Upper lobe of left lung (tissue), 6 donors: ENCODE data around the gene CNNM3. TPM values are rescaled to one million over a fixed set of nuclear protein-coding genes. Genes with fewer than 3 reads are reported as not detected.
A peak's percentile ranks its signal among the peaks of the same experiment; 100 is the strongest.

Experiments used
- ATAC-seq, 2 donors: fragments of 200-7000 bp; cut with Tn5 transposase; one replicate each; pipeline ENCODE4 v1.9.1; 2022; ENCODE audit warnings: mild to moderate bottlenecking in 2 of 2, moderate library complexity in 2 of 2; ENCODE audit not compliant: low FRiP score in 2 of 2
- DNase-seq, 2 donors: peaks; one replicate each; pipeline ENCODE4 v3.0.0-alpha.2; 2019 to 2020
- H3K27ac ChIP-seq, 4 donors: fragments of 200-600 bp; sonication (generic); one replicate each; pipeline ENCODE4 v1.5.1; 2016 to 2019
- H3K27me3 ChIP-seq, 4 donors: fragments of 200-600 bp; sonication (generic); one replicate each; pipeline ENCODE4 v1.5.1; 2017 to 2019
- H3K36me3 ChIP-seq, 4 donors: fragments of 200-600 bp; sonication (generic); one replicate each; pipeline ENCODE4 v1.5.1; 2016 to 2019
- H3K4me1 ChIP-seq, 4 donors: fragments of 200-600 bp; sonication (generic); one replicate each; pipeline ENCODE4 v1.5.1; 2018 to 2019
- H3K4me3 ChIP-seq, 4 donors: fragments of 200-600 bp; sonication (generic); one replicate each; pipeline ENCODE4 v1.5.1; 2017 to 2019; ENCODE audit warnings: mild to moderate bottlenecking in 2 of 4, moderate library complexity in 1 of 4
- H3K9me3 ChIP-seq, 4 donors: fragments of 200-600 bp; sonication (generic); one replicate each; pipeline ENCODE4 v1.5.1; 2018 to 2019
- EP300 ChIP-seq, 4 donors: sonication (generic); formaldehyde crosslinking; IDR thresholded peaks; one replicate each; pipeline ENCODE4 v1.5.1; 2017; ENCODE audit warnings: antibody characterized with exemption in 4 of 4, control low read depth in 2 of 4
- POLR2A ChIP-seq, 4 donors: fragments of 450-650 bp; IDR thresholded peaks; one replicate each; pipeline ENCODE4 v1.5.1; 2016 to 2017; ENCODE audit warnings: antibody characterized with exemption in 4 of 4, mild to moderate bottlenecking in 2 of 4
- POLR2AphosphoS5 ChIP-seq, 2 donors: sonication (generic); formaldehyde crosslinking; IDR thresholded peaks; one replicate each; pipeline ENCODE4 v1.5.1; 2017; ENCODE audit warnings: antibody characterized with exemption in 2 of 2
- WGBS, 2 donors: methylation state at CpG; one replicate each; pipeline ENCODE4 v1.1.5; 2017 to 2018; 5-methylcytosine and 5-hydroxymethylcytosine counted together
- total RNA-seq, 6 donors: library from RNA; depleted of rRNA in 4 of 6; stranded (reverse); fragments of >200 nt in 4 of 6; gene quantifications; one replicate each; pipeline versions ENCODE4 v1.1.0 to v1.2.1, GENCODE V29; 2016 to 2021
- TF ChIP-seq, protein P1 (sequence below), 6 experiments: fragments of 450-650 bp in 4 of 6; fragments of 200-600 bp in 2 of 6; sonication (generic) in 2 of 6; IDR thresholded peaks; one replicate each; pipeline ENCODE4 v1.5.1; 2016 to 2019; ENCODE audit warnings: antibody characterized with exemption in 6 of 6
- donor health status: DM: no; HTN: no; CAD: no; lungs with moderate emphysema.
- donor health status: DM: no; HTN: yes; CAD: no; lungs with severe emphysema.

CNNM3 gene
- total RNA-seq, 6 donors from 2014 or later, result 17.2 to 52.4 (median 26.5) TPM

GRCh38 chr2:96878171-96878570 is 62.1 kb downstream of the CNNM3 start:
- Histone ChIP-seq H3K4me3 (no peak overlapping the region), H3K9me3 (no peaks in the 10 kb centered on the region), H3K27me3 (no peaks in the 10 kb centered on the region), H3K36me3 (no peaks in the 10 kb centered on the region), H3K27ac (no peak overlapping the region), H3K4me1 (peaks cover 10 to 26% (median 19%) of the 10 kb centered on the region in 4 donors)
- WGBS, 2 donors, result 88 to 90% methylated on average over 3 to 5 of the region's 7 CpGs
- peak in 1 of 2 donors; percentile 66 for DNase-seq
- no peak for TF ChIP-seq EP300 (IDR thresholded peaks at IDR 0.05)
- no peak for ATAC-seq

GRCh38 chr2:96878796-96879544 is 62.9 kb downstream of the CNNM3 start:
- no peaks in the 10 kb centered on the region for H3K27me3 ChIP-seq
- H3K9me3 ChIP-seq, result no peaks in the 10 kb centered on the region
- H3K4me1 ChIP-seq, result peaks cover 2 to 18% (median 12%) of the 10 kb centered on the region in 4 donors
- no peak overlapping the region for H3K4me3 ChIP-seq
- WGBS, 2 donors, result 72 to 90% methylated on average over 8 to 17 of the region's 22 CpGs
- TF ChIP-seq POLR2AphosphoS5 (IDR thresholded peaks at IDR 0.05) (no peak), EP300 (IDR thresholded peaks at IDR 0.05) (no peak), POLR2A (IDR thresholded peaks at IDR 0.05) (no peak)
- TF ChIP-seq, protein P1, sequence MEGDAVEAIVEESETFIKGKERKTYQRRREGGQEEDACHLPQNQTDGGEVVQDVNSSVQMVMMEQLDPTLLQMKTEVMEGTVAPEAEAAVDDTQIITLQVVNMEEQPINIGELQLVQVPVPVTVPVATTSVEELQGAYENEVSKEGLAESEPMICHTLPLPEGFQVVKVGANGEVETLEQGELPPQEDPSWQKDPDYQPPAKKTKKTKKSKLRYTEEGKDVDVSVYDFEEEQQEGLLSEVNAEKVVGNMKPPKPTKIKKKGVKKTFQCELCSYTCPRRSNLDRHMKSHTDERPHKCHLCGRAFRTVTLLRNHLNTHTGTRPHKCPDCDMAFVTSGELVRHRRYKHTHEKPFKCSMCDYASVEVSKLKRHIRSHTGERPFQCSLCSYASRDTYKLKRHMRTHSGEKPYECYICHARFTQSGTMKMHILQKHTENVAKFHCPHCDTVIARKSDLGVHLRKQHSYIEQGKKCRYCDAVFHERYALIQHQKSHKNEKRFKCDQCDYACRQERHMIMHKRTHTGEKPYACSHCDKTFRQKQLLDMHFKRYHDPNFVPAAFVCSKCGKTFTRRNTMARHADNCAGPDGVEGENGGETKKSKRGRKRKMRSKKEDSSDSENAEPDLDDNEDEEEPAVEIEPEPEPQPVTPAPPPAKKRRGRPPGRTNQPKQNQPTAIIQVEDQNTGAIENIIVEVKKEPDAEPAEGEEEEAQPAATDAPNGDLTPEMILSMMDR (IDR thresholded peaks at IDR 0.05), result no peak
- H3K36me3 ChIP-seq, result no peaks in the 10 kb centered on the region
- H3K27ac ChIP-seq, result no peak overlapping the region
- DNase-seq (no peak), ATAC-seq (no peak)

DNA sequence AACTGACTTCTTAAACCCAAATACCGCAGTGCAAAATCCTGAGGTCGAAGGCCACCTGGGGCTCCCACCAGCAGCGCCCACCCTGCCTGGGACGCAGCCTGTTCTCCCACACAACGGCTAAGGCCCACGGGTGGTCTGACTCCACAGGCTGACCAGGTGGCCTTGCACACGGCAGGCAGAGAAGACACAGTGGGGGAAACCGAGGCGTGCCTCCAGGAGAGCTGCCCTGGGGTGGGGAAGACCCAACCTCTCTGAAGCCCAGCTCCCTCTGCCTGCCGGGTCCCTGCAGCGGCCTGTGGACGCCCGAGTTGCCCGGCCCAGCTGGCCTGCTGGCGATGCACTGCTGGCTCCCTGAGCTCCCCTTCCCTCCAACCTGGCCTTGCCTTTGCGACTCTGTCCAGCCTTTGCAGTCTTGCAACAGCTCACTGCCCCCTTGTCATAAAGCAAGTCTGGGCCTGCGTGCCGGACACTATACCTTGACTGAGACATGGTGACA is 63.5 kb downstream of the CNNM3 start:
- H3K4me3 ChIP-seq, result no peak overlapping the region
- H3K36me3 ChIP-seq, result no peaks in the 10 kb centered on the region
- 95 to 97% methylated on average over 11 to 15 of the region's 18 CpGs for WGBS, 2 donors
- peak in 1 of 2 donors; percentile 67 for DNase-seq
- no peaks in the 10 kb centered on the region for H3K9me3 ChIP-seq
- no peak overlapping the region for H3K27ac ChIP-seq
- no peak for ATAC-seq
- H3K4me1 ChIP-seq, result peaks cover 0 to 12% (median 5%) of the 10 kb centered on the region in 4 donors
- no peaks in the 10 kb centered on the region for H3K27me3 ChIP-seq
- TF ChIP-seq, protein P1 (IDR thresholded peaks at IDR 0.05), result no peak

DNA sequence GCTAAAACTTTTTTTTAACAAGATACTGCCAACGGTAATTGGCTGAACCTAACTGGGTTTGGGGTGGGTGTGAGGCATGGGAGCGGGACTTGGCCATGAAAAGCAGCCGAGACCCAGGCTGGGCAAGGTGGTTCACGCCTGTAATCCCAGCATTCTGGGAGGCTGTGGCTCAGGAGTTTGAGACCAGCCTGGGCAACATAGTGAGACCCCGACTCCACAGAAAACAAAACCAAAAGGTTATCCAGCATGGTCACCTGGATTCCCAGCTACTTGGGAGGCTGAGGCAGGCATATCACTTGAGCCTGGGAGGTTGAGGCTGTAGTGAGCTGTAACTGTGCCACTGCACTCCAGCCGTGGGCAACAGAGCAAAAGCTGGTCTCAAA is 64.8 kb downstream of the CNNM3 start:
- H3K27me3 ChIP-seq, result no peaks in the 10 kb centered on the region
- peaks cover 0 to 21% (median 3%) of the 10 kb centered on the region in 4 donors for H3K4me1 ChIP-seq
- no peaks in the 10 kb centered on the region for H3K9me3 ChIP-seq
- ATAC-seq, result no peak
- H3K27ac ChIP-seq, result no peak overlapping the region
- WGBS, 2 donors, result 88 to 90% methylated on average over 6 of the region's 6 CpGs
- DNase-seq, result no peak
- H3K4me3 ChIP-seq, result no peak overlapping the region
- H3K36me3 ChIP-seq, result no peaks in the 10 kb centered on the region
- no peak for TF ChIP-seq POLR2A (IDR thresholded peaks at IDR 0.05)
- TF ChIP-seq EP300 (IDR thresholded peaks at IDR 0.05), result no peak
- TF ChIP-seq POLR2AphosphoS5 (IDR thresholded peaks at IDR 0.05), result no peak
- TF ChIP-seq, protein P1 (IDR thresholded peaks at IDR 0.05), result no peak

GRCh38 chr2:96881349-96882195 is 65.5 kb downstream of the CNNM3 start:
- 63 to 65% methylated on average over 10 of the region's 10 CpGs for WGBS, 2 donors
- Histone ChIP-seq H3K36me3 (no peaks in the 10 kb centered on the region), H3K4me3 (no peak overlapping the region), H3K27ac (no peak overlapping the region), H3K27me3 (no peaks in the 10 kb centered on the region), H3K9me3 (no peaks in the 10 kb centered on the region), H3K4me1 (peaks cover 0 to 22% (median 3%) of the 10 kb centered on the region in 4 donors)
- TF ChIP-seq POLR2AphosphoS5 (IDR thresholded peaks at IDR 0.05), result no peak
- TF ChIP-seq, protein P1 (IDR thresholded peaks at IDR 0.05), result no peak
- no peak for TF ChIP-seq POLR2A (IDR thresholded peaks at IDR 0.05)
- TF ChIP-seq EP300 (IDR thresholded peaks at IDR 0.05), result no peak
- no peak for ATAC-seq
- no peak for DNase-seq
